Measurements from ENCODE around the gene NLRP13. TPM values are rescaled to one million over a fixed set of nuclear protein-coding genes. Genes with fewer than 3 reads are reported as not detected.

The NLRP13 gene
- not detected in 2 replicates for polyA plus RNA-seq

GRCh38 chr19:55931936-55932386, at the start of gene NLRP13:
Gene NLRP13, minus strand, starts transcription at chr19:55932336. Its CDS starts 25 bp downstream, at chr19:55932311.

GRCh38 chr19:55947532-55947931, 15.4 kb upstream of the NLRP13 start, which contains the start of gene NLRP8:
Gene NLRP8, plus strand, starts transcription at chr19:55947832.

Other genes starting within 250 kb of the NLRP13 start
- not detected in 2 replicates for gene NLRP9, start 193.9 kb downstream of the NLRP13 start, polyA plus RNA-seq
- not detected in 2 replicates for gene RFPL4A, start 173.2 kb downstream of the NLRP13 start, polyA plus RNA-seq
- gene RFPL4AL1, start 163.2 kb downstream of the NLRP13 start, polyA plus RNA-seq, result not detected in 2 replicates
- 0.11 and 0.24 TPM in 2 replicates for gene NLRP11, start 100.3 kb downstream of the NLRP13 start, polyA plus RNA-seq
- gene NLRP4, start 95.8 kb downstream of the NLRP13 start, polyA plus RNA-seq, result not detected in 2 replicates
- gene NLRP8, start 15.5 kb upstream of the NLRP13 start, polyA plus RNA-seq, result not detected in 2 replicates
- gene NLRP5, start 54.4 kb upstream of the NLRP13 start, polyA plus RNA-seq, result not detected in 2 replicates
- 0.74 and 1.1 TPM in 2 replicates for gene ZNF787, start 189.0 kb upstream of the NLRP13 start, polyA plus RNA-seq
- 1.7 and 1.9 TPM in 2 replicates for gene ZNF444, start 209.0 kb upstream of the NLRP13 start, polyA plus RNA-seq
- not detected in 2 replicates for gene GALP, start 243.7 kb upstream of the NLRP13 start, polyA plus RNA-seq

All from Purkinje cell (primary cell).